HG02642 (cell line): ENCODE measurements around the gene PLA2G4D.
"Not testable (repeated sequence)": the region's sequence is repeated elsewhere in the genome, so short reads cannot be mapped to it uniquely, and the experiment has no call there.

Experiments
- ATAC-seq: cut with Tn5 transposase; IDR thresholded peaks from one replicate; pipeline ENCODE4 v1.9.1; 2021; ENCODE audit warnings: mild to moderate bottlenecking; ENCODE audit not compliant: unreplicated experiment, poor library complexity

Gene PLA2G4D

GRCh38 chr15:42093966-42094365 is 396 bp downstream of the PLA2G4D start:
- no peak for ATAC-seq

DNA sequence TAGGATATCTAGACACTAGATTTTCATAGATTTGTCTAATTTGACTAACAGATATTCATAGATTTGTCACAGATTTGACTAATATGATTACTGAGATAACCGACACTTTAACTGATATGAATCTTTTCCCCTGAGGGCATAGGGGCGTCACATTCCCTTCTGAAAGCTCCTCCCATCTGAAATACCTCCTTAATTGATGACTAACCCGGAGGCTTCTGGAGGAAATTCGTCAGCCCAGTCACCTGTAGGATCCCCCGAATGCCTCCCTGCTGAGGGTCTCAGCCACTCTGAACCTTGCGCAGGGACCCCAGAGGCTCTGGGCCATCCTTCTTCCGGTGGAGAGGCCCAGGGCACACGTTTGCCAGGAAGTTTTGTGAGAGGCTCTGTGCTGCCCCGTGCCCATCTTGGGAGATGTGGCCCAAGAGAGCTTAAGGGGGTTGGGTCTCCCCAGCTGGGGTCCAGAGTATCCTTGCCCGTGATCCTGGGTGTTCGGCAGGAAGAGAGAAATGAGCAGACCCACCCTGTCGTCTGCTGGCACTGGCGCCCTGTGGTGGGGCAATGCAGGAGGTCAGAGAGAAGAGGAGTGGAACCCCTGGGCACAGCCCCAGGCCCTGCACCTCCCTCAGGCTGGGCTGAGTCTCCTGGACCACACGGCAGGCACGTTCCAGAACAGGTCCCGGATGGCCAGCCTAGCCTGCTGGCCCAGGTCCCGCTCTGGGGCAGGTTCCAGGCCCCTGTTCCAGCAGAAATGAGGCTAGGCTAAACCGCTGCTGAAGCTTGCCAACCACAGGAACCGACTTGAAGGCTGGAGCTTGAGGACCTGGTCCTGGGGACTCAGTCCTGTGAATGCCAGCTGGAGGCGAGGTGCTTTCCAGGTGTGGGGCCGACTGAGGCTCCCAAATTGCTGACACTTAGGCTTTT is 1.7 kb downstream of the PLA2G4D start:
- ATAC-seq = no peak

DNA sequence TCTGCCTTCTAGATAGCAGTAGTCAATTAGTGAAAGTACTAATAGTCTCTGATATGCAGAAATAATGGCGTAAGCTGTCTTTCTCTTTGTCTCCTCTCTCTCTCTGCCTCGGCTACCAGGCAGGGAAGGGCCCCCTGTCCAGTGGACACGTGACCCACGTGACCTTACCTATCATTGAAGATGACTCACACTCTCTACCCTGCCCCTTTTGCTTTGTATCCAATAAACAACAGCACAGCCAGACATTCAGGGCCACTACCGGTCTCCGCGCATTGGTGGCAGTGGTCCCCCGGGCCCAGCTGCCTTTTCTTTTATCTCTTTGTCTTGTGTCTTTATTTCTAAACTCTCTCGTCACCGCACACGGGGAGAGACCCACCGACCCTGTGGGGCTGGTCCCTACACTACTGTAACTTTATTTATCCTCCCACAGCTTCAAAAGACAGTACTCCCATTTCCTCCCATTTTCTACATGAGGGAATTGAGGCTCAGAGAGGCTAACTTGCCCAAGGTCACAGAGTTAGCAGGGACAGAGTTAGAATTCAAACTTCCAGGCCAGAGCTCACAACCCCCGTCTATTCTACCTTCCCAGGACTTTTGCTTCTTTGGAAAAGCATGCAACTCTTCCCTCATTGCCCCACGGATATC is 2.5 kb downstream of the PLA2G4D start:
- not testable (repeated sequence) for ATAC-seq

DNA sequence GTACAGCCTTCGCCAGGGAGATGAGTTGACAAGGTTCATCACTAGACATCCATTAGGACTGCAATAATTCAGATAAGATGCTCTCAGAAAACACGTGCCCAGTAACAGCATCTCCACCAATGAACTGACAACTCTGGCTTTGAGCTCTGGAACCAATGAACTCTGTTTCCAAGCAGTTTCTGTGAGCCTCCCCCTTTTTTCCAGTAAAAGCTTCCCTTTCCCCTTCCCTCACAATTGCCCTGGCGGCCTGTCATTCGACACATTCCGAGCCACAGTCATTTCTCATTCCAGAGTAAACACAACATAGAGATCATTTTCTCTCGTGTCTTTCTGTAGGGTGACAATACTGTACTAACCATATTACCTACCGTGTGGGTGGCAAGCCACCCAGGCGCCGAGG is 3.6 kb downstream of the PLA2G4D start:
- ATAC-seq = no peak

DNA sequence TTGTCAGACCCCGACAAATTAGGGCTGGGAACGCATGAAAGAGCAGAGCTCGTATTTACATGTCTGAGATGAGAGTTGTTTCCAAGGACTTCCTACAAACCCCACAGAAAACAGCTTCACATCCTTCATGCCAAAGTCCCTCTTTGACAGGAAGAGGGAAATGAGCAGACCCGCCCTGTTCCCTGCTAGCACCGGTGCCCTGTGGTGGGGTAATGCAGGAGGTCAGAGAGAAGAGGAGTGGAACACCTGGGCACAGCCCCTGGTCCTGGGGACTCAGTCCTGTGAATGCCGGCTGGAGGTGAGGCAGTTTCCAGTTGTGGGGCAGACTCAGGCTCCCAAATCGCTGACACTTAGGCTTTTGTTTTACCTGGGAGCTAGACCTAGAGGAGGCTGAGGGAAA is 4.0 kb downstream of the PLA2G4D start:
- no peak for ATAC-seq

GRCh38 chr15:42089942-42090341 is 4.4 kb downstream of the PLA2G4D start:
- no peak for ATAC-seq

DNA sequence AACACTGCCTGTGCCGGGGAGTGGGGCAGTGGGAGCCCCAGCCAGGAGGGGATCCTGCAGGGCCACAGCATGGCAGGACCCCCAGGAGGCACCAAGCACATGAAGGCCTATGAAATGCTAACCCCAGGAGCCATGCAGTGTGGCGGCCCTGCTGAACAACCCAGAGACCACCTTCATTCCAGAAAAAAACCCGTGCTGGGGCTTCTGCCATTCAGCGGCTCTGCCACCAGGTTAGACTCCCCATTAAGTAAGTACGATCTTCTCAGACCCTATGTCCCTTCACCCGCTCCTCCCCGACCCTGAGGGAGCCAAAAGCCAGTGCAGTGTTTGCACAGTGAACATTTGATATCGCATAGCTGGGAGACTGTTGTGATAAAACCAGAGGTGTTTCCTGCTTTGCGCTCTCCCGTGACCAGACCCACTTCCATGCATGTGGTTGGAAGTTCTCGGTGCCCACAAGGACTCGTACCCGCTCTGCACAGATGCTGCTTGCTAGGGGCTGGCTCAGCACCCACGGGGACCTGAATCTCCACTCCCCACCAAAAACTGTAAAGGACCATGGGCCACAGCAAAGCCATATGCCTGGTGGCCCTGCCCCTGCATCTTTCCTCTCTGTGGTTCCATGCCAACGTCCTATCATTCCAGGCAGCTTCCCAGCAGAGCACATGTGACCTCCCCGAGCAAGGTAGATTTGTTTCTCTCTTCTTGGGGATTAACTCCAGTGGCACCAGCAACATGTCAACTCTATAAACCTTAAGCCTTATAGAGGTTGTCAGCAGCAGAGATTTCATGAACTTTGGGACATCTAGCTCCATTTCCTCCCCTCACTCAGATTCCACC is 5.3 kb downstream of the PLA2G4D start:
- no peak for ATAC-seq

- no peak for ATAC-seq
Measured at GRCh38 chr15:42087926-42088800, 6.2 kb downstream of the PLA2G4D start.

DNA sequence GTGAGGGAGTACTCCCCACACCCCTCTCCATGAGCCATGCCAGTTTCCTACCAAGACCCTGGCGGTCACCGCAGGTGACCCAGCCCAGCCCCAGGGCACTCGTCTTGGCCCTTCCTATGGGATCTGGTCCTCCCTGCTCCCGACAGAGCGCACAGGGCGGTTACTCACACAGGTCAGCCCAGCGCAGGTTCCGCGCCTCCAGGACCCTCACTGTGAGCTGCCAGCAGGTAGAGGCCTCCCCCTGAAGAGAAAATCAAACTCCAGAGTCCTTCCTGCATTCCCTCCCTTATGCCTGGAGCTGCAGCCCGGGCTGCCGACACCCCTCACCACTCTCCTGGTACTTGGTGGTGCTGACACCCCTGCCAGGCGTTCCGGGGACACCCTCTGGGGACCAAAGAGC is 6.9 kb downstream of the PLA2G4D start:
- ATAC-seq = no peak

- ATAC-seq = no peak
Measured at GRCh38 chr15:42085721-42086120, 8.6 kb downstream of the PLA2G4D start.

GRCh38 chr15:42085236-42085605 is 9.1 kb downstream of the PLA2G4D start:
- no peak for ATAC-seq

GRCh38 chr15:42084465-42085235 is 9.7 kb downstream of the PLA2G4D start:
- ATAC-seq = no peak

DNA sequence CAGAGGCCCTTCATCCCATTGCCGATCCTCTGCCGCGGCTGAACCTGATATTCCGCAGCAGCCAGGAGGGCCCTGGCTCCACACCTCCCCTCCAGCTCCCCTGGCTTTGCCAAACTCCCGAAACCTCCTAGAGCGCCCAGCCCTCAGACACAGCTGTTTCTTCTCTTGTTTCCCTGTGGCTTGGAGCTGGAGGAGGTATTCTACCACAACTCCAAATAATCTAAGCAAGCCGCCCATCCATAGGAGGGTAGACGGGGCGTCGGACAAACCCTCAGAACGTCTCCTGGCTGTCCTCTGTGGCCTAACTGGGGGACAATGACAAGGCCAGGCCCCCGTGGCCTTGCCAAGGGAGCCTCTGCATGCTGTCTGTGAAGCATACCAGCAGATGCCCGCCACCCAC is 10.4 kb downstream of the PLA2G4D start:
- ATAC-seq = no peak

- no peak for ATAC-seq
Measured at GRCh38 chr15:42083605-42083908, 10.8 kb downstream of the PLA2G4D start.

DNA sequence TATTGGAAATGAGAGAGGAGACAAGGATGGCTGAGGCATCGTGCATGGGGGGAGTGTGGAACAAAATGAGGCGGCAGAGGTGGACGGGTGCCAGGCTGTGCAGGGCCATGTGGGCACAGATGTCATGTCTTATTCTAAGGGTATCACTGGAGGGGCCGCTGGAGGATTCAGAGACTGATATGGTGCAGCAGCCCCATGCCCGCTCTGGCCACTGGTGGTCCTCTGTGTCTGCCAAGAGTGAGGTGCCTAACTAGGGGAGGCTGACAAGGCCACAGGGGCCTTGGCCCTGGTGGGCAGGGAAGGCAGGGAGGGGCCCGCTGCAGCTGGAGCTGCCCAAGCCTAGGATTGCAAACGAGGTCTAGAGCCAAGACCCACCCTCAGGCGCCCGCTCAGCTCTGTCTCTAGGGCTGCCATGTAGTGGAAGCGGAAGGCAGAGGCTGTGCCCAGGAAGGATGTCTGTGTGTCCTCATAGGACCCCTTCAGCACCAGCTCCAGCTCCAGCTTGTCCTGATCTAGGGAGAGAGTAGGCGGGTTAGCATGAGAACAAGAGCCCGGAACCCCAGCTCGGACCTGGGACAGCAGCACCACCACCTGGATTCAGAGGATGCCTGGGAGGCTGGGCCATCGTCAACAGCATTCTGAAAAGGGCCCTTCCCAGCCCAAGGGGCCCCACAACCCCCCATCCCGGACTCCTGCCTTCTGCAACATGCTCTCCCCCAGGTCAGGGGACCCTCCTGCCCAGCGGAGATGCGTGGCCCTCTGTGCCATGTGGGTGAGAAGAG is 11.3 kb downstream of the PLA2G4D start:
- no peak for ATAC-seq

- no peak for ATAC-seq
Measured at GRCh38 chr15:42082141-42082540, 12.2 kb downstream of the PLA2G4D start.

- ATAC-seq = no peak
Measured at GRCh38 chr15:42080919-42081830, 13.2 kb downstream of the PLA2G4D start.
